GM21381 (cell line): ENCODE results near the gene SHLD3.
"Not testable (repeated sequence)": the region's sequence is repeated elsewhere in the genome, so short reads cannot be mapped to it uniquely, and the experiment has no call there.

Source experiments
- ATAC-seq: cut with Tn5 transposase; IDR thresholded peaks from one replicate; pipeline ENCODE4 v1.9.1; 2021; ENCODE audit warnings: mild to moderate bottlenecking, moderate library complexity; ENCODE audit not compliant: unreplicated experiment

The SHLD3 gene, protein sequence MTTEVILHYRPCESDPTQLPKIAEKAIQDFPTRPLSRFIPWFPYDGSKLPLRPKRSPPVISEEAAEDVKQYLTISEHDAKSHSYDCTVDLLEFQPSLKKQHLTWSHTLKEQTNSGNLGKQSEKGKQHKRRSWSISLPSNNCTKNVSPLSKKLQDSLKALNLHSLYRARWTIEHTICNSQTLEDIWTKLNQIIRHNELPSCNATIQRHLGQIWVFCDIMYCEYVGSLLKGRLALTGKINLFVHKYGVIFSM

GRCh38 chr5:65624571-65625555, at the start of gene SHLD3, which contains the start of gene TRAPPC13:
Gene SHLD3 (plus strand): TSS chr5:65625027. CDS start chr5:65629588, 4,561 bp downstream.
Gene TRAPPC13 (plus strand): TSS chr5:65625027. CDS start chr5:65625061, 34 bp downstream.
- ATAC-seq, result peak; percentile 72

DNA sequence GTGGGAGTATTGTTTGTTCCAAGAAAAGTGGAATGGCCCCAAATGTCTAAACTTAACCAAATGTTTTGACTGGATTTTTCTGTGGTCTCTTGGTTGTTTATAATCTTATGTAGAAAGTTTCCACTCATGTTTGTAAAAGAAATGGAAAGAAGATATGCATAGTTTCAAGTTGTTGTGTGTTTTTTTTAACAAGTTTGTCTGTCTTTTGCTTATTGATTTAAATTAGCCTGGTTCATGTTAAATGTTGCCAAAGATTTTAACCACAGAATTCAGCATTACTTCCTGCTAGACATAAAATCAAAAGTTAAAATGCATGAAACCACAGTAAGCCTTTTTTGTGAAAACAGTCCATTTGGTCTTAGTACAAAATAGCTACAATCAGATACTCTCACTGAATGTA, 47.7 kb upstream of the SHLD3 start:
- ATAC-seq, result no peak

DNA sequence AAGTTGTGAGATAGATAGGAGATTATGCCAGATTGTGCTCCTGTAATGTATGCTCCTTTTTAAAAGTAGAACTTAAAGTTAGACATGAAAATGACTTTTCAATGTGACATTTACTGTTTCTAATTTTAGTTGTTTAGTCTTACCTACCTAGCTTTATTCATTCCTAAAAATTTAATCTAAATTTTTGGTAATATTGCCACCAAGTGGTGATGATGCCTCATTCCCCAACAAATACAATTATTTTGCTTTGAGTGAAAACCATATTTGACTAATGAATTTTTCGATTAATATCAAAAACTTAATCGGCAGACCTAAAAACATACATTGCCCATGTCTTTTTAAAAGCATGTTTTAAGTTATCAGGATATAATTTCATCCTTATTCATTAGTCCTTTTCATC, 36.1 kb upstream of the SHLD3 start:
- ATAC-seq, result no peak

- ATAC-seq, result not testable (repeated sequence)
Measured at GRCh38 chr5:65601761-65602160, 23.1 kb upstream of the SHLD3 start.

- ATAC-seq, result no peak
Measured at GRCh38 chr5:65611524-65611923, 13.3 kb upstream of the SHLD3 start.

DNA sequence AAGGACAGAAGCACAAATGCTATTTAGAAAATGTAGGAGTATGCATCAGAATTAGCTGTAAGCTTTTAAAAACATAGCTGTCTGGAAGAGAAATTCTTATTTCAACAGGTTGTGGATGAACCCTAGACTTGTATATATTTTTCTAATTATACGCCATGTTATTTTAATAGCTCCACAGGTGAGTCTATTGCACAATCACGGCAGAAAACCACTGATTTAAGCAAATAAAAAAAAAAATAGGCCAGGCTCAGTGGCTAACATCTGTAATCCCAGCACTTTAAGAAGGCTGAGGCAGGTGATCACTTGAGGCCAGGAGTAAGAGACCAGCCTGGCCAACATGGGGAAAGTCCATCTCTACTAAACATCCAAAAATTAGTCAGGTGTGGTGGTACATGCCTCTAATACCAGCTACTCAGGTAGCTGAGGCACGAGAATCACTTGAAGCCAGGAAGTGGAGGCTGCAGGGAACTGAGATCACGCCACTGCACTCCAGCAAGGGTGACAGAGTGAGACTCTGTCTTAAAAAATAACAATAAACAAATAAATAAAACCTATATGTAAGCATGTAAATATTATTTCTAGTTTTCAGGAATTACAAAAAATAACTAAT, 12.4 kb upstream of the SHLD3 start:
- no peak for ATAC-seq

DNA sequence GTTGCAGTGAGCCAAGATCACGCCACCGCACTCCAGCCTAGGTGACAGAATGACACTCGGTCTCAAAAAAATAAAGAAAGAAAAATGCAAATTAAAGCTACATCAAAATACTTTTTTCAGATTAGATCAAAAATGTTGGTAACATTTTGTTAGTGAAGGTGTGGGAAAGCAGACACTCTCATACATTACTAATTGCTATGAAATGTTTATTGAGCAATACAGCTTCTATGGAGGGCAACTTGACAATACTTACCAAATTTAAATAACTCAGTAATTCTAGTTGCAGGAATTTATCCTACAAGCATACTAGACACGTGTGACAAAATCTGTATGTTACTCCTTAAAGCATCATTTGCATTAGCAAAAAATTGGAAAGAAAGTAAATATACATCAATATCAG, 4.8 kb upstream of the SHLD3 start:
- no peak for ATAC-seq

- not testable (repeated sequence) for ATAC-seq
Measured at GRCh38 chr5:65621961-65622360, 2.9 kb upstream of the SHLD3 start.

DNA sequence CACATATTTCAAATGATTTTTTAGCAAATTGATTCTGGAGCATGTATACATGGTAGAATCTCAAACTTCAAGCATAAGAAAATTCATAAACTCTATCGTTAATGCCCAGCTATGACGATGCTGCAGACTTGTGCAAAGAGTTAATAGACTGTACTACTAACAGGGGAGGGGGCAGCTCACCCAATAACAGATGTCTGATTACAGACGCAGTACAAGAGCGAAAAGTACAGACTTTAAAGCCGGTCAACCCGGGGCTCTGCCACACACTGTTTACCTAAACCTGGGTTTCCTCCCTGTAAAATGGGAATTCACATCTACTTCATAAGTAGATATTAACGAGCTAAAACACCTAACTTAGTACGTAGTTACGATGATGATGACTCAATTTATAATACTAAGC, 1.3 kb upstream of the SHLD3 start:
- ATAC-seq, result no peak

DNA sequence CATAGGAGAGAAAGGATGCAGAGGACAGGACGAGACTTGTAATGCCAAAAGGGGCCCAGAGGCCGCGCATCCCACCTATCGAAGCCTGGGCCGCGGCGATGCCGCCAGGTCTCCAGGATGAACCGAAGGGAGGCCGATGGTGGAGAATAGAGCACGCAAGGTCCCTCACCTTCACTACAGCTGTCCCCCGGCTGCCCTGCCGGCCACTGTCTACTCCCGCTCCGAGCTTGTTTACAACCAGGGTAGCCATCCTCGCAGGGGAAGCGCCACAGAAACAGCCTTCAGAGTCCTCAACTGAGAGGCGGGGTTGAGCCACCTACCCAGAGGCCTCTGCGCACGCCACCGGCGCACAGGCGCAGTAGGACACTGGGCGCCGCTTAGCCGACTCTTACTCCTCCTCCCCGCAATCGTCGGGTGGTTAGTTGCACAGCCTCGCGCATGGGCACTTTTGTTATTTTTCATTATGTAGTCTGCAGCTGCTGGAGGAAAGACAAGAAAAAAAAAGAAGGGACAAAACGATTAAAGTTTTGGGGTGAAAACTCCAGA, 729 bp upstream of the SHLD3 start, which contains the start of gene TRIM23:
TRIM23 (minus strand) TSS at position 309 of the 546 bp plus-strand sequence; CDS start at position 250, 59 bp downstream.
- peak; percentile 93 for ATAC-seq

- no peak for ATAC-seq
Measured at GRCh38 chr5:65625743-65626142, 916 bp downstream of the SHLD3 start.

DNA sequence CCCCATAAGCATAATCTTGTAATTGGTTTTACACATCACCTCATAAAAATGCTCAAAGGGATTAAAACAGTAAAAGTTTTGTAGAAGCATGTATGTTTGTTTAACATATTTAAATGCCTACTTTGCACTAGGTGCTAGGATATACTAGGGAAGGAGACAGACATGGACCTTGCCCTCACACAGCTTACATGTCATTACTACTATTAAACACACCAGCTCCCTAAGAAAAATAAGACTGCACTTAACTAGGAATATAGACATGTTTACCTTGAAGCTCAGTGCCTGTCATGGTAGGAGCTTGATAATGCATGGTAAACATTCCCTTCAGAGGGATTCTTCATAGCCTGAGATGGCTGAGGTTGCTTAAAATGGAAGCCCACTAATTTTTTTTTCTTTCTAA, 6.2 kb downstream of the SHLD3 start:
- ATAC-seq, result no peak

DNA sequence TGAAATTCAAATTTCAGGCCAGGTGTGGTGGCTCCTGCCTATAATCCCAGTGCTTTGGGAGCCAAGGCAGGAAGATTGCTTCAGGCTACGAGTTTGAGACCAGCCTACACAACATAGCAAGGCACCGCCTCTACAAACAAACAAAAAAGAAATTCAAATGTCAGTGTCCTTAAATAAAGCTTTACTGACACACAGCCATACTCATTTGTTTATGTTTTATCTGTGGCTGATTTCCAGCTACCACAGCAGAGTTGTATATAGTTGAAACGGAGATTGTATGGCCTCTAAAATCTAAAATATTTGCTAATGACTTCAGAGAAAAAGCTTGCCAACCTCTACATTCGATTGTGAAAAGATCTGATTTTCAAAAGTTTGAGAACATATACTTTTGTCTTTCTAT, 15.4 kb downstream of the SHLD3 start:
- no peak for ATAC-seq

- ATAC-seq, result no peak
Measured at GRCh38 chr5:65646938-65647337, 22.1 kb downstream of the SHLD3 start.

DNA sequence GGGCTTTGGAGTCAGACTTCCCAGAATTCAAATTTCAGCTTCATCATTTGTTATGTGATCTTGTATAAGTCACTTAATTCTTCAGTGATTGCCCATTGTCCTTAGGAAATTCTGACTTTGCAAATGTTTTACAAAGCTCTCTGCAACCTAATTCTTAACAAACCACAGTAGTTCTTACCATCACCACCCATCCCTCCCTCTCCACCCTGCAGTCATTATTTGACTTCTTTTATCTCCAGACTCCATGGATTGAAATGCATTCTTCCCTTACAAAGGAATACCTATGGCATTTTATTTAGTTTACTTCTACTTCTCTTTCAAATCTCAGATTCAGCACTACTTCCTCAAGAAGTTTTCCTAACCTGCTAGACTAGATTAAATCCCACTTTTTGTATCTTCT, 23.1 kb downstream of the SHLD3 start:
- no peak for ATAC-seq

GRCh38 chr5:65651144-65651543, 26.3 kb downstream of the SHLD3 start:
- no peak for ATAC-seq

- no peak for ATAC-seq
Measured at GRCh38 chr5:65654713-65655112, 29.9 kb downstream of the SHLD3 start.

GRCh38 chr5:65663804-65664521, 39.1 kb downstream of the SHLD3 start:
- ATAC-seq, result no peak

- no peak for ATAC-seq
Measured at GRCh38 chr5:65668696-65669095, 43.9 kb downstream of the SHLD3 start.

- ATAC-seq, result no peak
Measured at GRCh38 chr5:65672796-65673195, 48.0 kb downstream of the SHLD3 start.
